GM23338 (cell line): ENCODE measurements around the gene AUH.

ENCODE experiments used
- EZH2 ChIP-seq: fragments of 200-600 bp; sonication (generic); IDR thresholded peaks from one replicate; pipeline ENCODE4 v1.8.0; 2017; ENCODE audit warnings: antibody characterized with exemption, mild to moderate bottlenecking, low read depth; ENCODE audit not compliant: unreplicated experiment
- POLR2AphosphoS5 ChIP-seq: IDR thresholded peaks from 2 replicates; pipeline ENCODE4 v1.6.1; 2016; ENCODE audit warnings: antibody characterized with exemption, low read depth
- STAT1 ChIP-seq: IDR thresholded peaks from one replicate; pipeline ENCODE4 v1.6.1; 2016; ENCODE audit warnings: antibody characterized with exemption; ENCODE audit not compliant: unreplicated experiment
- TF ChIP-seq, protein P1 (sequence below), 2 experiments: fragments of 200-600 bp in 1 of 2; sonication (generic) in 1 of 2; conservative IDR thresholded peaks; 2 replicates each; pipeline versions ENCODE4 v1.5.1 to v1.6.1; 2016 to 2017; ENCODE audit warnings: antibody characterized with exemption in 2 of 2, low read depth in 2 of 2, mild to moderate bottlenecking in 2 of 2, moderate library complexity in 1 of 2
- TF ChIP-seq, protein P2 (sequence below): IDR thresholded peaks from one replicate; pipeline ENCODE4 v1.6.1; 2018; ENCODE audit warnings: antibody characterized with exemption; ENCODE audit not compliant: unreplicated experiment

DNA sequence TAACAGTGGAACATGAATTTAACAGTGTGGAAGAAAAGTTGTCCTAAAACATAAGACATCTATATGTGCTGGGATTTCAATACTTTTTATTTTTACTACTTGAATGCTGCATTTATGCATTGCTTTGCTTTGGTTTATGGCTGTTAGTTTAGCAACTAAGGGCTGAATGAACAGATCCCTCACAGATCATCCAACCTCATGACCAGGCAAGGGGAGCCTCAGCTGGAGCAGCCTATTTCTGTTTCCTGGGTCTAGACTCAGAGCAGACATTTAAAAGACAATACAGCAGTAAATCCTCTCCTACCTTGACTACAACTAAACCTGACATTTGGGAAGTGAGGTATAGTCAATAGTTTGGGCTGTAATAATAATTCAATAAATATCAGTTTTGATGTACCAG lies 163.3 kb downstream of the AUH start:
- TF ChIP-seq, protein P1, sequence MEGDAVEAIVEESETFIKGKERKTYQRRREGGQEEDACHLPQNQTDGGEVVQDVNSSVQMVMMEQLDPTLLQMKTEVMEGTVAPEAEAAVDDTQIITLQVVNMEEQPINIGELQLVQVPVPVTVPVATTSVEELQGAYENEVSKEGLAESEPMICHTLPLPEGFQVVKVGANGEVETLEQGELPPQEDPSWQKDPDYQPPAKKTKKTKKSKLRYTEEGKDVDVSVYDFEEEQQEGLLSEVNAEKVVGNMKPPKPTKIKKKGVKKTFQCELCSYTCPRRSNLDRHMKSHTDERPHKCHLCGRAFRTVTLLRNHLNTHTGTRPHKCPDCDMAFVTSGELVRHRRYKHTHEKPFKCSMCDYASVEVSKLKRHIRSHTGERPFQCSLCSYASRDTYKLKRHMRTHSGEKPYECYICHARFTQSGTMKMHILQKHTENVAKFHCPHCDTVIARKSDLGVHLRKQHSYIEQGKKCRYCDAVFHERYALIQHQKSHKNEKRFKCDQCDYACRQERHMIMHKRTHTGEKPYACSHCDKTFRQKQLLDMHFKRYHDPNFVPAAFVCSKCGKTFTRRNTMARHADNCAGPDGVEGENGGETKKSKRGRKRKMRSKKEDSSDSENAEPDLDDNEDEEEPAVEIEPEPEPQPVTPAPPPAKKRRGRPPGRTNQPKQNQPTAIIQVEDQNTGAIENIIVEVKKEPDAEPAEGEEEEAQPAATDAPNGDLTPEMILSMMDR (conservative IDR thresholded peaks at IDR 0.05; ENCODE audit: low read depth in 2 of 2) = no peak
- TF ChIP-seq STAT1 (no peak), EZH2 (no peak), POLR2AphosphoS5 (no peak)
- TF ChIP-seq, protein P2, sequence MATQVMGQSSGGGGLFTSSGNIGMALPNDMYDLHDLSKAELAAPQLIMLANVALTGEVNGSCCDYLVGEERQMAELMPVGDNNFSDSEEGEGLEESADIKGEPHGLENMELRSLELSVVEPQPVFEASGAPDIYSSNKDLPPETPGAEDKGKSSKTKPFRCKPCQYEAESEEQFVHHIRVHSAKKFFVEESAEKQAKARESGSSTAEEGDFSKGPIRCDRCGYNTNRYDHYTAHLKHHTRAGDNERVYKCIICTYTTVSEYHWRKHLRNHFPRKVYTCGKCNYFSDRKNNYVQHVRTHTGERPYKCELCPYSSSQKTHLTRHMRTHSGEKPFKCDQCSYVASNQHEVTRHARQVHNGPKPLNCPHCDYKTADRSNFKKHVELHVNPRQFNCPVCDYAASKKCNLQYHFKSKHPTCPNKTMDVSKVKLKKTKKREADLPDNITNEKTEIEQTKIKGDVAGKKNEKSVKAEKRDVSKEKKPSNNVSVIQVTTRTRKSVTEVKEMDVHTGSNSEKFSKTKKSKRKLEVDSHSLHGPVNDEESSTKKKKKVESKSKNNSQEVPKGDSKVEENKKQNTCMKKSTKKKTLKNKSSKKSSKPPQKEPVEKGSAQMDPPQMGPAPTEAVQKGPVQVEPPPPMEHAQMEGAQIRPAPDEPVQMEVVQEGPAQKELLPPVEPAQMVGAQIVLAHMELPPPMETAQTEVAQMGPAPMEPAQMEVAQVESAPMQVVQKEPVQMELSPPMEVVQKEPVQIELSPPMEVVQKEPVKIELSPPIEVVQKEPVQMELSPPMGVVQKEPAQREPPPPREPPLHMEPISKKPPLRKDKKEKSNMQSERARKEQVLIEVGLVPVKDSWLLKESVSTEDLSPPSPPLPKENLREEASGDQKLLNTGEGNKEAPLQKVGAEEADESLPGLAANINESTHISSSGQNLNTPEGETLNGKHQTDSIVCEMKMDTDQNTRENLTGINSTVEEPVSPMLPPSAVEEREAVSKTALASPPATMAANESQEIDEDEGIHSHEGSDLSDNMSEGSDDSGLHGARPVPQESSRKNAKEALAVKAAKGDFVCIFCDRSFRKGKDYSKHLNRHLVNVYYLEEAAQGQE = no peak
